ENCODE results near the gene PEX14.
A peak's percentile ranks its signal among the peaks of the same experiment; 100 is the strongest.

PEX14 gene

GRCh38 chr1:10599194-10599861 is 124.6 kb downstream of the PEX14 start:
- no peak for DNase-seq

DNA sequence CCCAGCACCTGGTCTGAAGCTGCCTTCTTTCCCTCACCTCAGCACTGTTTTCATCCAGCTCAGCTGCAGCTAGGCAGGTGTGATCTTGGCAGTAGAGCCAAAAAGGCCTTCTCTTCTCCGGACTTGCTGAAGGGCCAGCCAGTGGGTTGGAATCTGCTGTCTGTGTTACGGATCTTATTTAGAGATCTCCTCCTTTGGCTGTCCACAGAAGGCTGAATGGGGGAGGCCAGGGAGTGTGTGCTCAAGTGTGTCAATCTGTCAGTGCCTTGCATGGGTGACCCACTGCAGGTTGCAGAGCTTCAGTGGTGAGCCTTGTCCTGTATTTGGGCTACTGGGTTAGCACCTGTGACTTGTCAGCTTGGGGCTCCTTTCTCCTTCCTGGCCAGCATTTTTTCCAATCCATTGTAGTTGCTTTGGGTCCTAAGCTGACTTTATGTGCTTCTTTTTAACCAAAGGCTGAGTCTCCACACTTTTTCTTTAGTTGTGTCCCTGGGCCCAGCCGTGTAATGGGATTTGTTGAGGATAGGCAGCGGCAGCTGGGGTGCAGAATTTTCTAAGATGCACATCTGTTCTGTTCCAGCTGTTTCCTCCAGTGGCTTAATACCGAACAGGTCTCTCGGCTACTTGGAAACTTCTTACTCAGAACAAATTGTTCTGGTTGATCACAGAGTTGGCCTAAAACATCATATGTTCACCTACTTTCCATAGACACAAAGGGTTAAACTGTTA is 126.8 kb downstream of the PEX14 start:
- DNase-seq = no peak

DNA sequence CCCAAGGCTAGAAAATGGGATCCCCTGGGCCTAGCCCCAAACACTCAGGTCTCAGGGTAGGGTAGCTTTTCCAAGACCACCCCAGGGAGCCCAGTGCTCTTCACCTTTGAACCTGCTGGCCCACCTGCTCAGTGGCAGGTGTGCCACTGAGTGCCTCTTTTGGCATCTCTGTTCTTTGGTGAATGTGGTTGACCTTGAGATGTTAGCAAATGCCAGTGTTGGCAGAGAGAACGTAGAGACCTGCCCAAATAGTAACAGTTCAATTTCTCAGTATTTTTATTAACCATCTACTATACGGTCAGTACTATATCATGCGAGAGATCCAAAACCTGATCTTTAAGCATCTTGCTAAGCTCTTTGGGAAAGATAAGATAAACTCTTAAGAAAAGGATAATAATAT is 128.2 kb downstream of the PEX14 start:
- DNase-seq = no peak

DNA sequence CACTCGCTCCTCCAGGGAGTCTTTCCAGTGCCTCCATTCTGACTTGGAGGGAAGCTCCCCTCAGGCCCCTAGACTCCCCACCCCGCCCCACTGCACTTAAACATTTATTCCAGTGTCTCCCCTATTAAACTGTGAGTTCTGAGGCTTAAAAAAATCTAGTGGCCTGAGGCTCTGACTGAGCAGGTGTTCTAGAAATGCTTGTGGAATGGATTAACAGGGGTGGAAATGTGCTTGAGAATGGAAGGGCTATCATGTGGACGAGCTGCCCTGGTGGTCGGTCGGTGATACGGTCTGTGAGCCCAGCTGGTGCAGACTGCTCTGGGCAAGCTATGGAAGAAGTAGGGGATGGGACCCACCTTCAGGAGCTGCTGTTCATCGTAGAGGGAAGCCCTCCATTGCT is 130.2 kb downstream of the PEX14 start:
- DNase-seq = no peak

- peak; percentile 18 for DNase-seq
Observed at GRCh38 chr1:10606064-10606463, 131.3 kb downstream of the PEX14 start.

- no peak for DNase-seq
Observed at GRCh38 chr1:10607228-10607627, 132.5 kb downstream of the PEX14 start.

DNA sequence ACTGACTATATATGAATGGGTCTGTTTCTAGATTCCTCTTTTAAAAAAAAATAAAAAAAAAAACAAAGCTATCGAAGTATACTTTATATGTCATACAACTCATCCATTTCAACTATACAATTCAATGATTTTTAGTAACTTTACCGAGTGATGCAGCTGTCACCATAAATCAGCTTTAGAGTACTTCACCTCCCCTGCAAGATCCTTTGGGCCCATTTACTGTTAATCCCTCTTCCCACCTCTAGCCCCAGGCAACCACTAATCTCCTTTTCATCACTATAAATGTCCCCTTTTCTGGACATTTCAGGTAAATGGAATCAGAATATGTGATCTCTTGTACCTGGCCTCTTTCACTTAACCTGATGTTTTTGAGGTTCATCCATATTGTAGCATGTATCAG is 133.9 kb downstream of the PEX14 start:
- DNase-seq = no peak

- DNase-seq = no peak
Observed at GRCh38 chr1:10610901-10611600, 136.3 kb downstream of the PEX14 start.

GRCh38 chr1:10612436-10613160 is 137.8 kb downstream of the PEX14 start:
- no peak for DNase-seq

- no peak for DNase-seq
Observed at GRCh38 chr1:10613340-10613739, 138.6 kb downstream of the PEX14 start.

- no peak for DNase-seq
Observed at GRCh38 chr1:10613861-10614260, 139.1 kb downstream of the PEX14 start.

DNA sequence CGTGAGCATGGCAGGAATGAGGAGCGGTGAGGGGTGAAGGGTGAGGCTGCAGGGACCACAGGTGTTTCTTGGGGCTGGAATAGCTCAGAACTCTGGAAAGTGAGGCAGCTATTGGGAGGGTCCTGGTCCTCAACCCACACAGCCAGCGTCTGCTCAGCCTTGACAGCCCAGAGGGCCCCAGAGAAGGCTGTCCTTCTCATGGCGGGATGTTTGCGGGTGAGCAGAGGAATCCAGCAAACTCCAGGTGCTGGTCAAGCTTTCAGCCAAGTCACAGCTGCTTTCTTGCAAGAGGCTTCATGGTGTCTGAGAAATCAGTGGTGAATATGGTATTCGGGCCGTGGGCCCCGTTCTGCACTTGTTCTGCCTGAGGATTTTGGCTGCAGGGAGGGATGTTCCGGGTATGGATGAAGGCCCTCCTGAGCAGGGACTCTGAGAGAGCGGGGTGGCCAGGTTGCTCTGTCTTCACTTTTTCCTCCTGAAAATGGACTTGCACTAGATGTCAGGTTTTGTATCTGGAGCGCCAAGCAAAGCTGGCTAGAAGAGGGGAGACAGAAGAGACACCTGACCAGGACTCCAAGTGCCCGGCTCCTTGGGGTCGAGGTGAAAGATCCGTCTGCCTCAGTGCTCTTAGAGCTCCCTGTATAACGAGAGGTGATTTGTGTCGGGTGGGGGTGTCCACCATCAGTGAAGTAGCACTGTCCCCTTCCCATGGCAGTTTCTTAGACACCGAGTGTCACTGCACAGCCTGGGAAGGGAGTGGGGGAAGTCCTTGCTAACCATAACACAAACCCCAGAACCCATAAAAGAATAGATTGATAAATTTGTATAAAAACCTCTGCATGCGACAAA is 139.9 kb downstream of the PEX14 start:
- no peak for DNase-seq

- no peak for DNase-seq
Observed at GRCh38 chr1:10615332-10615731, 140.6 kb downstream of the PEX14 start.

- DNase-seq = no peak
Observed at GRCh38 chr1:10615932-10616671, 141.4 kb downstream of the PEX14 start.

DNA sequence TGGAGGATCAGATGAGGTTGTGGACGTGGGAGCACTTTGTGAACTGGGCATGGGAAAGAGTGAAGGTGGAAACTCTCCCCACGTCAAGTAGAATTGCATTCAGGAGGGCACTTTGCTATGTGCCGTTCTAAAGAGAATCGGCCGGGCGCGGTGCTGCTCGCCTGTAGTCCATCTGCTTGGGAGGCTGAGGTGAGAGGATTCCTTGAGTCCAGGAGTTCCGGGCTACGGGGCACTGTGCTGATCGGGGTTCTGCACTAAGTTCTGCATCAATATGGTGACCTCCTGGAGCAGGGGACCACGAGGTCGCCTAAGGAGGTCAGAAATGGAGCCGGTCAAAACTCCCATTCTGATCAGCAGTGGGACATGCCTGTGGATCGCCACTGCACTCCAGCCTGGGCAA is 141.9 kb downstream of the PEX14 start:
- DNase-seq = no peak

DNA sequence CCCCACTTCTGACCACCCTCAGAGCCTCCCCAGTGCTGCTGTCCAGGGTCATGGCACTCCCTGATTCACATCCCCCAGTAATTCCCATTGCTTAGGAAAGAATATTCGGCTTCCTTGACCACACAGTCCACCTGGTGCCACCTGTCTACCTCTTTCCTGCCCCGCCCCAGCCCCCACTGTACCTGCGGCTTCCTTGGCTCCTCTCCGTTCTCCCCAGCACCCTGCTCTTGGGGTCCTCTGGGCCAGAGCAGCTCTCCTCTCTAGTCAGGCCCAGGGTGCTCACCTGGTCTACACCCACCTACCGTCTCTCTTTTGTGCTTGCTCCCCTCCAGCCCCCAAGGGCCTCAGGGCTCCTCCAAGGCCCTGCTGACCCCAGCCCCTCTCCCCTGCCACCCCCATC is 142.6 kb downstream of the PEX14 start:
- no peak for DNase-seq

DNA sequence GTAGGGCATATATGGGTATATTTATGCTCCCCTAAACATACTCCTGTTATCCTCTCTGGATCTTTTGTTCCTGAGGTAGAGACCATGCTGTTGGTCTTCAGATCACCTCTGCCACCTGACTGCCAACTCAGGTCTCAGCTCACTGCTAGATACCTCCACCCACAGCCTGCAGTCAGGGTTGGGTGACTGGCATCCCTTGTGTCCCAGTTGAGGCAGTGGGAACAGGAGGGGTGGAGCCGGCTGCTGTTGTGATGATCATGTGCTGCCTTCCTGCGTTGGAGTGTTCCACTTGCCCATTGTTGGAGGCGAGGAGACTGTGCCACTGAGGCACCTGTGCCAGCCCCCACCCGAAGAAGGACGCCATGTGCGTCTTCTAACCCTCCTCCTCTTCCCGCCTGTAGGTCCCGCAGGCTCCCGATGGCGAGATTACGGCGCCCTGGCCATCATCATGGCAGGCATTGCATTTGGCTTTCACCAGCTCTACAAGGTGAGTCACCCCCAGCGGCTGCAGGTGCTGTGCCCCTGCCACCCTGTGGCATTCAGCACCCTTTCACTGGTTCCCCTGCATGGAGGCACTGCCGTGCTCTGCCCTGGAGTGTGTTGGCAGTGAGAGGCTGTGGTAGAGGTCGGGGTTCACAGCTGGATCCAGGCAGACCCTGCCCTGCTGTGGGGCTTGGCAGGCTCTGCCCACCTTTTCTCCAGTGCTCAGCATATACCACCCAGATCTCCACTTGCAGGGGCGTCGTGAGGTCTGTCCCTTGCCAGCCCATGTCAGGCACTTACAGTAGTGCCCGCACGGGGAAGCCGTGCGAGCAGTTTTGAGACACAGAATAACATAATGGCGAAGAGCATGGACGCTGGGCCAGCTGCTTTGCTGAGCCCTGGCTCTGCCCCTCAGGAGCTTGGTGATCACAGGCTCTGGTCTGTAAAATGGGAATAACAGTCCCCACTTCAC is 143.5 kb downstream of the PEX14 start:
- DNase-seq = no peak

DNA sequence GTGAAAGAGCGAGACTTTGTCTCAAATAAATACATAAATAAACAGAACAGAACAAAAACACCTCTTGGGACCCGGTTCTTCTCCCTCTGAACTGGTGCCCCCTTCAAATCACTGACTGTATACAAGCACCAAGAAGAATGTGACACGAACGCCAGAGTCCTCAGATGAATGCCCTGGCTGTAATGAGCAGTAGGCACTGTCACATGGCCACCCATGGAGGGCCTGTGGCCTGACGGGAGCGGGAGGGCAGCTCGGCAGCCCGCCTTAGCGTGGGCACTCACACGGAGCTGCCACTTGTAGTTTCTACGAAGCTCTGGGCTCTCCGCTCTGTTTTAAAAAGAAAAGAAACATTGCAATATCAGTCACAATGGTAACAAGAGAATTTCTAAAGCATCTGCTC is 146.0 kb downstream of the PEX14 start:
- no peak for DNase-seq

DNA sequence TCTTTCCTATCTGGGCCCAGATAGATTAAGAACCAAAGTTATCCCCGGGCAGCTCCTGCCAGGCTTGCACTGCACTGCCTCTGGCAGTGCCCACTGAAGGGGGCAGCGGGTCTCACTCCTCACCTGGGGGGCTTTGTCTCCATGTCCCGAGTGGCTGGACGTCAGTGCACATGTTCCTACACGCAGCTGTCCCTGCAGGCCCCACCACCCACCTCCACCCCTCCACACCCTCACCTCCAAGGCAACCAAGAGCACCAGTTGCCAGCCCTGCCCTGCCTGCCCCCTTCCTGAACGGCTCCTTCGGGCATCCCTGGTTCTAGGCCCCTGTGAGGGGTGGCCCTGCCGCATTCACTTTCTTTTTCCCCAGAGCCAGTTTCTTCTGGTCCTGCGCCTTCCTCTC is 147.2 kb downstream of the PEX14 start:
- DNase-seq = no peak

DNA sequence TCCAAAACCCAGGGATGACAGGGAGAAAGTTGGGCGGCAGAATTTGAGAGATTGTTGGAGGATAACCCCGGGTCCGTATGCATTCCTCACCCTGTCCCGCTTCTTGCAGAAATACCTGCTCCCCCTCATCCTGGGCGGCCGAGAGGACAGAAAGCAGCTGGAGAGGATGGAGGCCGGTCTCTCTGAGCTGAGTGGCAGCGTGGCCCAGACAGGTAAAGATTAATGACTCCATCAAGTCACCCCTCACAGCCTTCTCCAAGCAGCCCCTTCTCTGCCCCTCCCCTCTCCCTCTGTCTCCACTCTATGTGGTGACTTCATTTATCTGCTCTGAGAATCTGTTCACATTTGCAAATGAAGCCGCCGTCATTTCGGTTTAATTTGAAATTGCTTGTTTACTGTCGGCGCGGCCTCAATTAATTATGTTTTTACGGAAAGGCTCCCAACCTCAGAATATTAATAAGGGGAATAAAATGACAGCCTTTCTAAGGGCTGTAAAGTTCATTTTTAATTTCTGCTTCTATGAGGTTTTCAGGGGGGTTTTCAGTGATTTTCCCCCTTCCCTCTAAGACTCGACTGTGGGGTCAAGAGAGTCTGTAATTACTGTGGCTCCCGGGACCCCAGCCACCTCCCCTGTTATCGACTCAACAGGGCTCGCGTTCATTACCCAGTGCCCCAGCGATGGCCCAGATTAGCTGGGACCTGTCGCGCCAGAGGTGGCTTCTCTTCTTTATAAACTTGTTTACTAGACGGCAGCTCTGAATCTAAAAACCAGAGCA is 148.3 kb downstream of the PEX14 start:
- DNase-seq = no peak
